K562 (cell line): ENCODE data around the gene ARHGAP18. TPM values are rescaled to one million over a fixed set of nuclear protein-coding genes. Genes with fewer than 3 reads are reported as not detected.

ENCODE experiments used
- ATAC-seq: fragments of 200-7000 bp; cut with Tn5 transposase; 3 replicates; pipeline ENCODE4 v1.9.1; 2020; ENCODE audit warnings: moderate library complexity
- BruUV-seq: library from RNA; stranded (reverse); fragments of 400-500 nt; replicated peaks from 2 replicates; lab custom pipeline; 2021; lab: Mats Ljungman, UMichigan
- CTCF ChIA-PET: fragments of 300-600 bp; formaldehyde crosslinking; extraction: SDS; loops from one replicate; lab custom pipeline; 2021; ENCODE audit warnings: low intra/inter-chr PET ratio; lab: Yijun Ruan, JAX
- POLR2A ChIA-PET: fragments of 300-600, 350-650 bp; sonication (Branson Sonifier 250); formaldehyde crosslinking; extraction: SDS; loops from one replicate; lab custom pipeline; 2021; ENCODE audit warnings: antibody characterized with exemption, inconsistent platforms; lab: Yijun Ruan, JAX
- DNase-seq, 4 experiments: peaks; one replicate each; pipeline versions ENCODE4 v3.0.0 to v3.0.0-alpha.2; 2011 to 2018; ENCODE audit warnings: low spot score in 3 of 4, mixed read lengths in 3 of 4; ENCODE audit errors: extremely low read depth in 1 of 4
- FAIRE-seq: peaks from 2 replicates; lab custom pipeline; 2011; peaks lifted over from hg19 to GRCh38; lab: Jason Lieb, UNC
- H2AFZ ChIP-seq: 2 replicates; pipeline ENCODE4 v1.6.0; 2011; ENCODE audit warnings: low read depth, low read length, control low read depth, inconsistent platforms
- H3K27ac ChIP-seq: fragments of 200-600 bp; 3 replicates; pipeline ENCODE4 v1.8.0; 2011; ENCODE audit warnings: low read depth, mild to moderate bottlenecking, control low read depth, inconsistent platforms, low read length, moderate library complexity, mixed read lengths; ENCODE audit errors: extremely low read depth
- H3K27me3 ChIP-seq, 2 experiments: fragments of 300-600 bp in 1 of 2; 2 replicates in 1 of 2; 3 replicates in 1 of 2; pipeline versions ENCODE4 v1.6.0 to v1.8.0; 2011; ENCODE audit warnings: inconsistent platforms in 2 of 2, low read length in 2 of 2, mild to moderate bottlenecking in 1 of 2, mixed read lengths in 1 of 2, moderate library complexity in 1 of 2; ENCODE audit not compliant: control insufficient read depth in 2 of 2, insufficient read depth in 2 of 2
- H3K36me3 ChIP-seq: fragments of 300-600 bp; 3 replicates; pipeline ENCODE4 v1.8.0; 2011; ENCODE audit warnings: mild to moderate bottlenecking, low read length, inconsistent platforms; ENCODE audit not compliant: control insufficient read depth, insufficient read depth
- H3K4me1 ChIP-seq, 2 experiments: fragments of 200-600 bp in 1 of 2; replicated peaks in 1 of 2; 2 replicates in 1 of 2; 3 replicates in 1 of 2; pipeline versions ENCODE4 v1.5.1 to v1.8.0; 2011; ENCODE audit warnings: inconsistent platforms in 2 of 2, low read length in 2 of 2, mild to moderate bottlenecking in 1 of 2, mixed read lengths in 1 of 2, moderate library complexity in 1 of 2; ENCODE audit not compliant: control insufficient read depth in 2 of 2, insufficient read depth in 2 of 2
- H3K4me2 ChIP-seq: 2 replicates; pipeline ENCODE4 v1.6.1; 2011; ENCODE audit warnings: low read length, control low read depth, inconsistent platforms, mixed read lengths; ENCODE audit not compliant: insufficient read depth
- H3K4me3 ChIP-seq: fragments of 200-600 bp; sonication (generic), shearing (Covaris generic); 2 replicates; pipeline ENCODE4 v1.5.1; 2016; ENCODE audit warnings: control low read depth, inconsistent platforms
- H3K79me2 ChIP-seq: fragments of 200-600 bp; 3 replicates; pipeline ENCODE4 v1.8.0; 2011; ENCODE audit warnings: low read length, inconsistent platforms; ENCODE audit not compliant: control insufficient read depth, insufficient read depth
- H3K9ac ChIP-seq, 2 experiments: 2 replicates each; pipeline versions ENCODE4 v1.6.0 to v1.6.1; 2011; ENCODE audit warnings: low read depth in 2 of 2, low read length in 2 of 2, control low read depth in 1 of 2, inconsistent platforms in 1 of 2, mild to moderate bottlenecking in 1 of 2, mixed read lengths in 1 of 2; ENCODE audit not compliant: insufficient read depth in 1 of 2
- H3K9me1 ChIP-seq: one replicate; pipeline ENCODE4 v1.6.0; 2011; ENCODE audit warnings: inconsistent platforms, mild to moderate bottlenecking, low read length, moderate library complexity; ENCODE audit not compliant: control insufficient read depth, insufficient read depth
- H3K9me3 ChIP-seq: replicated peaks from 2 replicates; pipeline ENCODE4 v1.5.1; 2011; ENCODE audit warnings: low read depth, low read length, inconsistent platforms; ENCODE audit not compliant: control insufficient read depth, insufficient read depth
- H4K20me1 ChIP-seq: replicated peaks from 2 replicates; pipeline ENCODE4 v1.6.1; 2011; ENCODE audit warnings: low read length, inconsistent platforms, mixed read lengths; ENCODE audit not compliant: control insufficient read depth, insufficient read depth
- BRF2 ChIP-seq: IDR thresholded peaks from 3 replicates; pipeline ENCODE4 v1.6.1; 2011; ENCODE audit warnings: borderline replicate concordance, mild to moderate bottlenecking; ENCODE audit not compliant: insufficient read length, insufficient read depth
- C11orf30 ChIP-seq: fragments of 450-650 bp; IDR thresholded peaks from 2 replicates; pipeline ENCODE4 v1.6.1; 2016; ENCODE audit warnings: low read depth, mild to moderate bottlenecking
- CSDE1 ChIP-seq, 2 experiments: fragments of 450-650 bp; IDR thresholded peaks; 2 replicates each; pipeline ENCODE4 v1.6.1; 2016; ENCODE audit warnings: mild to moderate bottlenecking in 1 of 2
- HNRNPH1 ChIP-seq: fragments of 200-400 bp; formaldehyde crosslinking; optimal IDR thresholded peaks from 2 replicates; pipeline ENCODE3; 2017; ENCODE audit warnings: low read depth, mild to moderate bottlenecking, low read length, moderate library complexity
- RUNX1 ChIP-seq: sonication (generic); IDR thresholded peaks from 2 replicates; pipeline ENCODE4 v1.6.1; 2016; ENCODE audit warnings: antibody characterized with exemption, low read depth
- SLC30A9 ChIP-seq: fragments of 250-450 bp; sonication (Bioruptor Pico); IDR thresholded peaks from 2 replicates; pipeline ENCODE4 v1.8.0; 2022; ENCODE audit warnings: mild to moderate bottlenecking, moderate library complexity
- TAF9B ChIP-seq: fragments of 450-650 bp; IDR thresholded peaks from 2 replicates; pipeline ENCODE4 v1.6.1; 2018; ENCODE audit warnings: mild to moderate bottlenecking; ENCODE audit not compliant: partially characterized antibody
- TEAD1 ChIP-seq, 2 experiments: fragments of 450-650 bp in 1 of 2; sonication (generic) in 1 of 2; formaldehyde crosslinking; IDR thresholded peaks; 2 replicates each; pipeline versions ENCODE4 v1.4.0 to v1.8.0; 2020 to 2022; ENCODE audit warnings: mild to moderate bottlenecking in 2 of 2, missing genetic modification reagents in 1 of 2
- ZNF280A ChIP-seq: fragments of 450-650 bp; IDR thresholded peaks from 2 replicates; pipeline ENCODE4 v1.6.1; 2018; ENCODE audit warnings: mild to moderate bottlenecking, low read depth; ENCODE audit not compliant: partially characterized antibody
- ZNF707 ChIP-seq: fragments of 250-450 bp; sonication (Bioruptor Pico); conservative IDR thresholded peaks from 2 replicates; pipeline ENCODE4 v1.8.0; 2022; ENCODE audit warnings: inconsistent platforms, mild to moderate bottlenecking, moderate library complexity
- WGBS: fragments of 100-300 bp; shearing (Covaris generic); methylation state at CpG from one replicate; pipeline ENCODE4 v1.1.6; 2016; ENCODE audit warnings: low coverage, mixed read lengths; ENCODE audit not compliant: insufficient coverage; ENCODE audit errors: missing lambda C conversion rate; 5-methylcytosine and 5-hydroxymethylcytosine counted together
- in situ Hi-C: fragments of 300-500 bp; cut with MboI; formaldehyde crosslinking; loops from 4 replicates; pipeline ENCODE4 v1.15.0; 2018; ENCODE audit warnings: inconsistent platforms, mixed read lengths
- intact Hi-C: fragments of 100-400 bp; cut with micrococcal nuclease; formaldehyde crosslinking; loops from 2 replicates; pipeline ENCODE4 v1.14.2; 2022
- polyA plus RNA-seq, 8 experiments: library from polyadenylated mRNA; depleted of rRNA in 4 of 8; stranded (reverse) in 5 of 8; unstranded in 3 of 8; fragments of >200 nt; fragmentation: Nextera tagmentation in 2 of 8; fragmentation: Illumina TruSeq in 1 of 8; extraction: Ambion mirVana in 2 of 8; extraction: Trizol in 1 of 8; gene quantifications; 2 replicates each; pipeline versions ENCODE4 v1.2.1 to v1.2.3, GENCODE V29; 2011 to 2014; ENCODE audit warnings: inconsistent platforms in 1 of 8, missing spikeins in 1 of 8
- total RNA-seq, 7 experiments: library from RNA; depleted of rRNA in 6 of 7; stranded (reverse); fragments of >200 nt in 6 of 7; fragmentation: Illumina TruSeq in 2 of 7; extraction: Trizol in 2 of 7; gene quantifications; 2 replicates each; pipeline versions ENCODE4 v1.2.1 to v1.2.3, GENCODE V29; 2011 to 2021; ENCODE audit warnings: low replicate concordance in 1 of 7
- TF ChIP-seq, protein P1 (sequence below), 3 experiments: IDR thresholded peaks in 2 of 3; conservative IDR thresholded peaks in 1 of 3; 2 replicates each; pipeline ENCODE4 v1.5.1; 2011 to 2012; ENCODE audit warnings: low read length in 3 of 3, mild to moderate bottlenecking in 3 of 3, control low read depth in 2 of 3, improper control_type of control experiment in 1 of 3, inconsistent platforms in 1 of 3, low read depth in 1 of 3, mixed read lengths in 1 of 3, moderate library complexity in 1 of 3; ENCODE audit not compliant: insufficient read depth in 2 of 3
- TF ChIP-seq, protein P2 (sequence below): fragments of 250-450 bp; sonication (Bioruptor Pico); IDR thresholded peaks from 2 replicates; pipeline ENCODE4 v1.4.0; 2020; ENCODE audit warnings: mild to moderate bottlenecking, moderate library complexity
- TF ChIP-seq, protein P3 (sequence below): IDR thresholded peaks from 2 replicates; pipeline ENCODE4 v1.6.1; 2012; ENCODE audit warnings: low read depth, low read length, improper control_type of control experiment, borderline replicate concordance

The ARHGAP18 gene
- total and polyA plus RNA-seq, 9 of the 15 experiments (the other 6 are each of a cell fraction or from before 2014, with no cell fraction given) = 13.3 to 29.7 (median 21.1) TPM

DNA sequence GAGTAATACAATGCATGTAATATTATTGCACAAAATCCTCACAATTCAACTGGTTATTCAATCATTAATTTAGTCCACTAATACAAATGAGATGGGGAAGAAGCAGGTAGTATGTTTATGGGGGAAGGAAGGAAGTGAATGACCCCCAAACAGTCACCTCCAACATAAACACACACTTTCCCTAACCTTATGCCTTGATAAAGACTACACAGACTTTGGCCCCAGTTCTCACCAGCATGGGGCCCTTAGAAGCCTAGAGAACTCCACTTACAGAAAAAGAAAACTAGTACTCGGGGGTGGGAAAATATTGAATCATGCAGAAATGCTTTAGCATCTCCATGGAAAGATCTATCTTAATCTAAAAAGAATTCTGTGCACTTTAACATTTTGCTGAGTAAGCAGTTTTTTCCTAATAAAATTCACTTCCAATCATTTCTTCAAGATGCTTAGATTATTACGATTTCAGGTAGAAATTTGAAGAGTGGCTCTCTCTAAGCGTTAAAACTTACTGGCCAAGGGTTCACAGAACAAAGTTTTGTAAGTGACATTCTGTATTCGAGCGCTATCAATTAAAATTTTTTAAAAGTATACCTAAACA is 18.8 kb downstream of the ARHGAP18 start:
- FAIRE-seq (no peak), ATAC-seq (0 out of 3 replicates have a peak, but pooled peaks have one; percentile 7), DNase-seq (peak in 1 of 4 experiments; percentile 13)
- 47% methylated on average over 5 of the region's 5 CpGs for WGBS
- H3K9me3 ChIP-seq = no peaks in the 10 kb centered on the region
- peak overlapping the region; percentile 64; the same call in 1 of the 2 replicates for H3K4me2 ChIP-seq
- BruUV-seq = no TSS peak
- peak overlapping the region; percentile 75 for H2AFZ ChIP-seq
- H3K9ac ChIP-seq = peak overlapping the region in 1 of 2 experiments; percentile 58; a peak in 2 of 4 replicates
- H3K9me1 ChIP-seq = no peaks in the 10 kb centered on the region
- peaks cover 95% of the 10 kb centered on the region for H3K79me2 ChIP-seq
- H3K27ac ChIP-seq = peak overlapping the region; percentile 64
- no peaks in the 10 kb centered on the region for H4K20me1 ChIP-seq
- H3K4me1 ChIP-seq = peaks cover 23 to 86% of the 10 kb centered on the region in 2 experiments
- H3K4me3 ChIP-seq = no peak overlapping the region
- ChIA-PET POLR2A (interaction anchor here (1.0 kb wide), 1 partner anchor 8 kb away, joined by 3 read pairs; no protein-coding TSS in a partner anchor), CTCF (no interaction called here)
- in situ Hi-C loops = no loop called here
- intact Hi-C loops = no loop called here
- no peaks in the 10 kb centered on the region; the same call in 2 of the 3 replicates for H3K36me3 ChIP-seq
- no peaks in the 10 kb centered on the region for H3K27me3 ChIP-seq
- TF ChIP-seq RUNX1 (no peak), TAF9B (no peak), BRF2 (no peak), ZNF707 (CRISPR knock-in tag) (no peak), ZNF280A (no peak), SLC30A9 (CRISPR knock-in tag) (no peak), C11orf30 (peak; percentile 99), TEAD1 (CRISPR knock-in tag; IDR thresholded peaks at IDR 0.05) (no peak), HNRNPH1 (no peak), CSDE1 (IDR thresholded peaks at IDR 0.05) (no peak)
- TF ChIP-seq, protein P1, sequence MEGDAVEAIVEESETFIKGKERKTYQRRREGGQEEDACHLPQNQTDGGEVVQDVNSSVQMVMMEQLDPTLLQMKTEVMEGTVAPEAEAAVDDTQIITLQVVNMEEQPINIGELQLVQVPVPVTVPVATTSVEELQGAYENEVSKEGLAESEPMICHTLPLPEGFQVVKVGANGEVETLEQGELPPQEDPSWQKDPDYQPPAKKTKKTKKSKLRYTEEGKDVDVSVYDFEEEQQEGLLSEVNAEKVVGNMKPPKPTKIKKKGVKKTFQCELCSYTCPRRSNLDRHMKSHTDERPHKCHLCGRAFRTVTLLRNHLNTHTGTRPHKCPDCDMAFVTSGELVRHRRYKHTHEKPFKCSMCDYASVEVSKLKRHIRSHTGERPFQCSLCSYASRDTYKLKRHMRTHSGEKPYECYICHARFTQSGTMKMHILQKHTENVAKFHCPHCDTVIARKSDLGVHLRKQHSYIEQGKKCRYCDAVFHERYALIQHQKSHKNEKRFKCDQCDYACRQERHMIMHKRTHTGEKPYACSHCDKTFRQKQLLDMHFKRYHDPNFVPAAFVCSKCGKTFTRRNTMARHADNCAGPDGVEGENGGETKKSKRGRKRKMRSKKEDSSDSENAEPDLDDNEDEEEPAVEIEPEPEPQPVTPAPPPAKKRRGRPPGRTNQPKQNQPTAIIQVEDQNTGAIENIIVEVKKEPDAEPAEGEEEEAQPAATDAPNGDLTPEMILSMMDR (IDR thresholded peaks at IDR 0.05 in 2 of 3, conservative IDR thresholded peaks at IDR 0.05 in 1 of 3; ENCODE audit: insufficient read depth in 2 of 3, low read depth in 1 of 3, low read length in 3 of 3) = no peak
- TF ChIP-seq, protein P2, sequence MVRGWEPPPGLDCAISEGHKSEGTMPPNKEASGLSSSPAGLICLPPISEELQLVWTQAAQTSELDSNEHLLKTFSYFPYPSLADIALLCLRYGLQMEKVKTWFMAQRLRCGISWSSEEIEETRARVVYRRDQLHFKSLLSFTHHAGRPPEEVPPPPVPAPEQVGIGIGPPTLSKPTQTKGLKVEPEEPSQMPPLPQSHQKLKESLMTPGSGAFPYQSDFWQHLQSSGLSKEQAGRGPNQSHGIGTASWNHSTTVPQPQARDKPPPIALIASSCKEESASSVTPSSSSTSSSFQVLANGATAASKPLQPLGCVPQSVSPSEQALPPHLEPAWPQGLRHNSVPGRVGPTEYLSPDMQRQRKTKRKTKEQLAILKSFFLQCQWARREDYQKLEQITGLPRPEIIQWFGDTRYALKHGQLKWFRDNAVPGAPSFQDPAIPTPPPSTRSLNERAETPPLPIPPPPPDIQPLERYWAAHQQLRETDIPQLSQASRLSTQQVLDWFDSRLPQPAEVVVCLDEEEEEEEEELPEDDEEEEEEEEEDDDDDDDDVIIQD (CRISPR knock-in tag) = no peak
- TF ChIP-seq, protein P3, sequence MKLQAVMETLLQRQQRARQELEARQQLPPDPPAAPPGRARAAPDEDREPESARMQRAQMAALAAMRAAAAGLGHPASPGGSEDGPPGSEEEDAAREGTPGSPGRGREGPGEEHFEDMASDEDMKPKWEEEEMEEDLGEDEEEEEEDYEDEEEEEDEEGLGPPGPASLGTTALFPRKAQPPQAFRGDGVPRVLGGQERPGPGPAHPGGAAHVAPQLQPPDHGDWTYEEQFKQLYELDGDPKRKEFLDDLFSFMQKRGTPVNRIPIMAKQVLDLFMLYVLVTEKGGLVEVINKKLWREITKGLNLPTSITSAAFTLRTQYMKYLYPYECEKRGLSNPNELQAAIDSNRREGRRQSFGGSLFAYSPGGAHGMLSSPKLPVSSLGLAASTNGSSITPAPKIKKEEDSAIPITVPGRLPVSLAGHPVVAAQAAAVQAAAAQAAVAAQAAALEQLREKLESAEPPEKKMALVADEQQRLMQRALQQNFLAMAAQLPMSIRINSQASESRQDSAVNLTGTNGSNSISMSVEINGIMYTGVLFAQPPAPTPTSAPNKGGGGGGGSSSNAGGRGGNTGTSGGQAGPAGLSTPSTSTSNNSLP = no peak
